ENCODE measurements around the gene NAA16. TPM values are rescaled to one million over a fixed set of nuclear protein-coding genes. Genes with fewer than 3 reads are reported as not detected.

NAA16 gene
- total and polyA plus RNA-seq, 2 of the 4 experiments (the other 2 are of a cell fraction): 6.6 to 8.8 TPM

- DNase-seq (no peak), ATAC-seq (ENCODE audit: low read depth) (no peak)
- H3K4me2 ChIP-seq (ENCODE audit: low read depth, low read length): no peak overlapping the region
- H2AFZ ChIP-seq (replicated peaks; ENCODE audit: low read length, poor library complexity): no peak overlapping the region
- H3K27me3 ChIP-seq (ENCODE audit: control insufficient read depth, insufficient read depth, low read length): no peaks in the 10 kb centered on the region; the same call in 1 of the 2 replicates
- no peak overlapping the region for H3K56ac ChIP-seq (ENCODE audit: extremely low read depth, insufficient read depth, low read length)
- no peak overlapping the region for H3K27ac ChIP-seq (ENCODE audit: insufficient read depth, low read length)
- CTCF ChIA-PET: no interaction called here
- no peak overlapping the region for H3K18ac ChIP-seq (ENCODE audit: low read depth, low read length)
- in situ Hi-C loops (cut with MboI; ENCODE audit: low sequenced_read_pairs): no loop called here
- no peak overlapping the region for H4K91ac ChIP-seq (ENCODE audit: insufficient read depth, low read depth, low read length)
- no peak overlapping the region for H3K23ac ChIP-seq (ENCODE audit: low read depth, low read length)
- H4K8ac ChIP-seq (ENCODE audit: low read depth in 2 of 2, low read length in 2 of 2): no peak overlapping the region
- no peak overlapping the region for H3K4ac ChIP-seq (ENCODE audit: low read depth, low read length)
- no peak overlapping the region for H2BK15ac ChIP-seq (ENCODE audit: low read depth, low read length)
- H3K14ac ChIP-seq (replicated peaks; ENCODE audit: low read depth, low read length): no peak overlapping the region
- WGBS, 2 experiments (ENCODE audit: extremely low coverage in 2 of 2, insufficient read length in 1 of 2): no CpG with 5 or more reads among the region's 1 CpG
- H3K79me1 ChIP-seq (ENCODE audit: low read depth in 1 of 2, low read length in 2 of 2): no peaks in the 10 kb centered on the region
- no peaks in the 10 kb centered on the region for H3K9me3 ChIP-seq (ENCODE audit: control insufficient read depth, insufficient read depth, low read length)
- intact Hi-C loops (cut with micrococcal nuclease): no loop called here
- no peaks in the 10 kb centered on the region for H4K20me1 ChIP-seq (ENCODE audit: insufficient read depth, low read length)
- H3K9me1 ChIP-seq (ENCODE audit: insufficient read depth, low read length): no peaks in the 10 kb centered on the region
- H2BK20ac ChIP-seq (ENCODE audit: low read depth, low read length): no peak overlapping the region
- dilution Hi-C loops (cut with HindIII; ENCODE audit: low sequenced_read_pairs, unreplicated experiment): no loop called here
- H3K9ac ChIP-seq (ENCODE audit: low read depth, low read length): no peak overlapping the region
- TF ChIP-seq RFX5 (IDR thresholded peaks at IDR 0.05; ENCODE audit: low read depth, low read length) (no peak), RAD21 (IDR thresholded peaks at IDR 0.05; ENCODE audit: low read length) (no peak), CTCF (conservative IDR thresholded peaks at IDR 0.05; ENCODE audit: low read depth, low read length) (no peak), MXI1 (IDR thresholded peaks at IDR 0.05; ENCODE audit: borderline replicate concordance, low read depth, low read length) (no peak), RCOR1 (IDR thresholded peaks at IDR 0.05; ENCODE audit: insufficient replicate concordance, low read length) (no peak), MAFK (IDR thresholded peaks at IDR 0.05; ENCODE audit: low read depth, low read length) (no peak), CHD1 (IDR thresholded peaks at IDR 0.05; ENCODE audit: low read depth, low read length) (no peak), FOS (IDR thresholded peaks at IDR 0.05; ENCODE audit: low read depth, low read length) (no peak), BHLHE40 (IDR thresholded peaks at IDR 0.05; ENCODE audit: low read depth, low read length) (no peak), MAZ (IDR thresholded peaks at IDR 0.05; ENCODE audit: borderline replicate concordance, low read depth, low read length) (no peak), SMC3 (IDR thresholded peaks at IDR 0.05; ENCODE audit: low read depth, low read length) (no peak)
- H2BK120ac ChIP-seq (ENCODE audit: low read depth, low read length): no peak overlapping the region
- no peak overlapping the region for H2BK5ac ChIP-seq (ENCODE audit: low read depth, low read length, poor library complexity, severe bottlenecking)
- H4K5ac ChIP-seq (ENCODE audit: low read depth, low read length): no peak overlapping the region
- no peak overlapping the region for H2AK9ac ChIP-seq (replicated peaks; ENCODE audit: low read depth, low read length, poor library complexity)
- H3K36me3 ChIP-seq (ENCODE audit: control insufficient read depth, insufficient read depth, low read length): no peaks in the 10 kb centered on the region
- no peak overlapping the region for H2AK5ac ChIP-seq (ENCODE audit: low read depth, low read length)
- POLR2A ChIA-PET (ENCODE audit: unreplicated experiment): no interaction called here
- no peaks in the 10 kb centered on the region for H3K4me1 ChIP-seq (ENCODE audit: control insufficient read depth, insufficient read depth, low read length)
- H3K4me3 ChIP-seq (ENCODE audit: insufficient read depth, low read depth, low read length): no peak overlapping the region
- BruUV-seq (replicated peaks): no TSS peak
These were observed 83.1 kb downstream of the NAA16 start for GRCh38 chr13:41394166-41394565.

Measured in IMR-90 (cell line).